ENCODE data around the gene SHISA9.

DNA sequence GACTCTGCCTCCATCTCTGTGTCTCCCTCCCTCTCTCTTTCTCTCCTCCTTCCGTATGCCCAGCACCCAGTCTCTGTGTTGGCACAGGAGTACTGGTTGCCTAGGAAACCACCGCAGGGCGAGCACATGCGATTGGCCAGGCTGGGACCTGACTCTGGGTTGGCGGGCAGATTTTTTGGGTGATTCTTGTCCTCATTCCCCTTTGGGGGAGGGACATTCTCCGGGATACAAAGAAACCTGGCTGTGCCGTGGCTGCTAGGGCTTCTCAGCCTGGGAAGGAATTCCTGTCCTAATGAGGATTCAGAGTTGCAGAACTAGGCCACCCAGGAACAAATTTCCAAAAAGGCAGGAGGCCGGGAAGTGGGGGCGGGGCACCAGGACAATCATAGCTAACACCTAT, 168.9 kb downstream of the SHISA9 start:
- no peak for TF ChIP-seq POLR2AphosphoS5 (IDR thresholded peaks at IDR 0.05; ENCODE audit: low read depth, low read length)
- TF ChIP-seq TAF1 (IDR thresholded peaks at IDR 0.05; ENCODE audit: borderline replicate concordance, insufficient read depth, low read length) = no peak
- TF ChIP-seq, protein P1, sequence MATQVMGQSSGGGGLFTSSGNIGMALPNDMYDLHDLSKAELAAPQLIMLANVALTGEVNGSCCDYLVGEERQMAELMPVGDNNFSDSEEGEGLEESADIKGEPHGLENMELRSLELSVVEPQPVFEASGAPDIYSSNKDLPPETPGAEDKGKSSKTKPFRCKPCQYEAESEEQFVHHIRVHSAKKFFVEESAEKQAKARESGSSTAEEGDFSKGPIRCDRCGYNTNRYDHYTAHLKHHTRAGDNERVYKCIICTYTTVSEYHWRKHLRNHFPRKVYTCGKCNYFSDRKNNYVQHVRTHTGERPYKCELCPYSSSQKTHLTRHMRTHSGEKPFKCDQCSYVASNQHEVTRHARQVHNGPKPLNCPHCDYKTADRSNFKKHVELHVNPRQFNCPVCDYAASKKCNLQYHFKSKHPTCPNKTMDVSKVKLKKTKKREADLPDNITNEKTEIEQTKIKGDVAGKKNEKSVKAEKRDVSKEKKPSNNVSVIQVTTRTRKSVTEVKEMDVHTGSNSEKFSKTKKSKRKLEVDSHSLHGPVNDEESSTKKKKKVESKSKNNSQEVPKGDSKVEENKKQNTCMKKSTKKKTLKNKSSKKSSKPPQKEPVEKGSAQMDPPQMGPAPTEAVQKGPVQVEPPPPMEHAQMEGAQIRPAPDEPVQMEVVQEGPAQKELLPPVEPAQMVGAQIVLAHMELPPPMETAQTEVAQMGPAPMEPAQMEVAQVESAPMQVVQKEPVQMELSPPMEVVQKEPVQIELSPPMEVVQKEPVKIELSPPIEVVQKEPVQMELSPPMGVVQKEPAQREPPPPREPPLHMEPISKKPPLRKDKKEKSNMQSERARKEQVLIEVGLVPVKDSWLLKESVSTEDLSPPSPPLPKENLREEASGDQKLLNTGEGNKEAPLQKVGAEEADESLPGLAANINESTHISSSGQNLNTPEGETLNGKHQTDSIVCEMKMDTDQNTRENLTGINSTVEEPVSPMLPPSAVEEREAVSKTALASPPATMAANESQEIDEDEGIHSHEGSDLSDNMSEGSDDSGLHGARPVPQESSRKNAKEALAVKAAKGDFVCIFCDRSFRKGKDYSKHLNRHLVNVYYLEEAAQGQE (IDR thresholded peaks at IDR 0.05; ENCODE audit: insufficient read depth in 1 of 2, low read depth in 2 of 2, low read length in 2 of 2) = no peak
